Measurements from ENCODE around the gene SASH1.

GRCh38 chr6:148311966-148312669 lies 30.5 kb upstream of the SASH1 start:
- TF ChIP-seq EZH2 (IDR thresholded peaks at IDR 0.05; ENCODE audit: insufficient read depth, poor library complexity, severe bottlenecking) (no peak), EZH2phosphoT487 (IDR thresholded peaks at IDR 0.05; ENCODE audit: insufficient read depth, low read depth) (no peak)

Data from GM23248 (cell line).